Activated CD4-positive, alpha-beta T cell treated with anti-CD3 and anti-CD28 coated beads, Interleukin-2, Interleukin-4, amounts not matched to agents 100 ng/mL and 50 ng/mL, durations not matched to agents 16 hours and 8 hours (primary cell): Measurements from ENCODE around the gene CPN2.

Source experiments
- DNase-seq: peaks from one replicate; pipeline ENCODE4 v3.0.0-alpha.2; 2020; ENCODE audit warnings: low spot score

Gene CPN2

GRCh38 chr3:194312743-194313281 lies 38.3 kb downstream of the CPN2 start:
- no peak for DNase-seq

- no peak for DNase-seq
Measured at GRCh38 chr3:194312186-194312742, 38.9 kb downstream of the CPN2 start.

- no peak for DNase-seq
Measured at GRCh38 chr3:194311000-194311399, 40.1 kb downstream of the CPN2 start.

GRCh38 chr3:194310060-194310835 lies 40.9 kb downstream of the CPN2 start:
- no peak for DNase-seq

- DNase-seq: no peak
Measured at GRCh38 chr3:194308601-194309449, 42.3 kb downstream of the CPN2 start.

- no peak for DNase-seq
Measured at GRCh38 chr3:194307849-194308248, 43.3 kb downstream of the CPN2 start.

- DNase-seq: peak; percentile 64
Measured at GRCh38 chr3:194306771-194307640, 44.1 kb downstream of the CPN2 start.

GRCh38 chr3:194306109-194306686 lies 44.9 kb downstream of the CPN2 start:
- peak; percentile 73 for DNase-seq

- DNase-seq: no peak
Measured at GRCh38 chr3:194305356-194306108, 45.6 kb downstream of the CPN2 start.

- no peak for DNase-seq
Measured at GRCh38 chr3:194304186-194304917, 46.8 kb downstream of the CPN2 start.

- DNase-seq: no peak
Measured at GRCh38 chr3:194303749-194304148, 47.4 kb downstream of the CPN2 start.

GRCh38 chr3:194301730-194302129 lies 49.4 kb downstream of the CPN2 start:
- DNase-seq: no peak

- no peak for DNase-seq
Measured at GRCh38 chr3:194300936-194301335, 50.2 kb downstream of the CPN2 start.

- DNase-seq: no peak
Measured at GRCh38 chr3:194300382-194300758, 50.8 kb downstream of the CPN2 start.

- DNase-seq: no peak
Measured at GRCh38 chr3:194298331-194299227, 52.5 kb downstream of the CPN2 start.

- no peak for DNase-seq
Measured at GRCh38 chr3:194296454-194297263, 54.5 kb downstream of the CPN2 start.

GRCh38 chr3:194294895-194295214 lies 56.3 kb downstream of the CPN2 start:
- DNase-seq: no peak
